ENCODE measurements around the gene CEP135. TPM values are rescaled to one million over a fixed set of nuclear protein-coding genes. Genes with fewer than 3 reads are reported as not detected.

The CEP135 gene
- total RNA-seq, 1 donor from 2014 or later: 8.2 TPM

- no peak overlapping the region for H3K4me3 ChIP-seq (ENCODE audit: insufficient read depth, low read depth, low read length)
- FAIRE-seq: no peak
These were observed 2.6 kb downstream of the CEP135 start for GRCh38 chr4:55951191-55951922.

GRCh38 chr4:55955710-55956109 lies 7.0 kb downstream of the CEP135 start:
- Histone ChIP-seq H3K79me2 (ENCODE audit: insufficient read depth, low read length) (peaks cover 17% of the 10 kb centered on the region), H3K4me3 (ENCODE audit: insufficient read depth, low read depth, low read length) (no peak overlapping the region), H3K36me3 (ENCODE audit: insufficient read depth, low read length) (peaks cover 20% of the 10 kb centered on the region), H3K4me2 (ENCODE audit: low read length) (no peak overlapping the region), H2AFZ (ENCODE audit: low read depth, low read length) (no peak overlapping the region), H4K20me1 (ENCODE audit: insufficient read depth, low read length) (no peaks in the 10 kb centered on the region), H3K4me1 (ENCODE audit: insufficient read depth, low read length) (no peaks in the 10 kb centered on the region), H3K9ac (ENCODE audit: low read length) (no peak overlapping the region), H3K9me3 (ENCODE audit: insufficient read depth, low read depth, low read length) (no peaks in the 10 kb centered on the region), H3K27ac (ENCODE audit: low read depth, low read length) (no peak overlapping the region), H3K27me3 (ENCODE audit: insufficient read depth, low read length) (no peaks in the 10 kb centered on the region)
- no peak for FAIRE-seq
- Mint-ChIP-seq H3K27ac (ENCODE audit: unreplicated experiment) (no peak overlapping the region), H3K9me3 (ENCODE audit: unreplicated experiment) (no peaks in the 10 kb centered on the region), H3K4me1 (ENCODE audit: low read depth, unreplicated experiment) (peaks cover under 1% of the 10 kb centered on the region), H3K4me3 (ENCODE audit: unreplicated experiment) (no peak overlapping the region), H3K27me3 (ENCODE audit: low read depth, unreplicated experiment) (no peaks in the 10 kb centered on the region), H3K36me3 (ENCODE audit: low read depth, unreplicated experiment) (peaks cover 6% of the 10 kb centered on the region)
- no peak for DNase-seq (ENCODE audit: low read depth)
- TF ChIP-seq EZH2 (IDR thresholded peaks at IDR 0.05; ENCODE audit: insufficient read depth, low read length) (no peak), CTCF (IDR thresholded peaks at IDR 0.05; ENCODE audit: insufficient read depth, low read depth, low read length) (no peak)

More at GRCh38 chr4:55951191-55951922, 2.6 kb downstream of the CEP135 start:
- Histone ChIP-seq H2AFZ (ENCODE audit: low read depth, low read length) (no peak overlapping the region), H3K9ac (ENCODE audit: low read length) (no peak overlapping the region), H3K27me3 (ENCODE audit: insufficient read depth, low read length) (no peaks in the 10 kb centered on the region), H3K79me2 (ENCODE audit: insufficient read depth, low read length) (peaks cover 35% of the 10 kb centered on the region), H3K9me3 (ENCODE audit: insufficient read depth, low read depth, low read length) (no peaks in the 10 kb centered on the region), H3K4me2 (ENCODE audit: low read length) (no peak overlapping the region), H3K27ac (ENCODE audit: low read depth, low read length) (no peak overlapping the region), H4K20me1 (ENCODE audit: insufficient read depth, low read length) (no peaks in the 10 kb centered on the region), H3K36me3 (ENCODE audit: insufficient read depth, low read length) (peaks cover 10% of the 10 kb centered on the region), H3K4me1 (ENCODE audit: insufficient read depth, low read length) (peaks cover 19% of the 10 kb centered on the region)
- no peak overlapping the region for H3K4me3 Mint-ChIP-seq (ENCODE audit: unreplicated experiment)
- H3K27ac Mint-ChIP-seq (ENCODE audit: unreplicated experiment): no peak overlapping the region
- TF ChIP-seq CTCF (IDR thresholded peaks at IDR 0.05; ENCODE audit: insufficient read depth, low read depth, low read length) (no peak), EZH2 (IDR thresholded peaks at IDR 0.05; ENCODE audit: insufficient read depth, low read length) (no peak)
- H3K27me3 Mint-ChIP-seq (ENCODE audit: low read depth, unreplicated experiment): no peaks in the 10 kb centered on the region
- H3K4me1 Mint-ChIP-seq (ENCODE audit: low read depth, unreplicated experiment): peaks cover 14% of the 10 kb centered on the region
- DNase-seq (ENCODE audit: low read depth): no peak
- H3K9me3 Mint-ChIP-seq (ENCODE audit: unreplicated experiment): no peaks in the 10 kb centered on the region
- peaks cover 4% of the 10 kb centered on the region for H3K36me3 Mint-ChIP-seq (ENCODE audit: low read depth, unreplicated experiment)

GRCh38 chr4:55959655-55960054 lies 10.9 kb downstream of the CEP135 start:
- Histone ChIP-seq H3K4me3 (ENCODE audit: insufficient read depth, low read depth, low read length) (no peak overlapping the region), H3K36me3 (ENCODE audit: insufficient read depth, low read length) (peaks cover 17% of the 10 kb centered on the region), H3K4me2 (ENCODE audit: low read length) (no peak overlapping the region), H3K9me3 (ENCODE audit: insufficient read depth, low read depth, low read length) (no peaks in the 10 kb centered on the region), H3K79me2 (ENCODE audit: insufficient read depth, low read length) (no peaks in the 10 kb centered on the region), H4K20me1 (ENCODE audit: insufficient read depth, low read length) (no peaks in the 10 kb centered on the region), H3K4me1 (ENCODE audit: insufficient read depth, low read length) (peaks cover 4% of the 10 kb centered on the region), H3K27me3 (ENCODE audit: insufficient read depth, low read length) (no peaks in the 10 kb centered on the region), H2AFZ (ENCODE audit: low read depth, low read length) (no peak overlapping the region), H3K9ac (ENCODE audit: low read length) (no peak overlapping the region), H3K27ac (ENCODE audit: low read depth, low read length) (no peak overlapping the region)
- peaks cover 3% of the 10 kb centered on the region for H3K4me1 Mint-ChIP-seq (ENCODE audit: low read depth, unreplicated experiment)
- H3K27me3 Mint-ChIP-seq (ENCODE audit: low read depth, unreplicated experiment): no peaks in the 10 kb centered on the region
- H3K27ac Mint-ChIP-seq (ENCODE audit: unreplicated experiment): no peak overlapping the region
- H3K4me3 Mint-ChIP-seq (ENCODE audit: unreplicated experiment): no peak overlapping the region
- TF ChIP-seq EZH2 (IDR thresholded peaks at IDR 0.05; ENCODE audit: insufficient read depth, low read length) (no peak), CTCF (IDR thresholded peaks at IDR 0.05; ENCODE audit: insufficient read depth, low read depth, low read length) (no peak)
- H3K9me3 Mint-ChIP-seq (ENCODE audit: unreplicated experiment): no peaks in the 10 kb centered on the region
- FAIRE-seq (no peak), DNase-seq (ENCODE audit: low read depth) (no peak)
- peaks cover 6% of the 10 kb centered on the region for H3K36me3 Mint-ChIP-seq (ENCODE audit: low read depth, unreplicated experiment)

All from astrocyte (in vitro differentiated cells and primary cell).